OCI-LY1 (cell line): ENCODE results near the gene ADAMTS10.

Source experiments
- H2AFZ ChIP-seq: fragments of 200-600 bp; sonication (generic), shearing (Covaris generic); 2 replicates; pipeline ENCODE4 v1.6.0; 2014; ENCODE audit warnings: antibody characterized with exemption, mild to moderate bottlenecking, low read length
- H3F3A ChIP-seq: fragments of 200-600 bp; sonication (generic), shearing (Covaris generic); 2 replicates; pipeline ENCODE4 v1.6.0; 2014; ENCODE audit warnings: mild to moderate bottlenecking, antibody characterized with exemption, low read length, moderate library complexity; ENCODE audit not compliant: insufficient read depth
- H3K27ac ChIP-seq: fragments of 200-600 bp; sonication (generic); 2 replicates; pipeline ENCODE4 v1.5.1; 2014; ENCODE audit warnings: low read length, mixed run types, mild to moderate bottlenecking, low read depth; ENCODE audit not compliant: poor library complexity, severe bottlenecking
- H3K27me3 ChIP-seq: fragments of 200-600 bp; sonication (generic); 2 replicates; pipeline ENCODE4 v1.6.0; 2014; ENCODE audit warnings: antibody characterized with exemption, mild to moderate bottlenecking, low read length, moderate library complexity; ENCODE audit not compliant: insufficient read depth
- H3K36me3 ChIP-seq: fragments of 200-600 bp; sonication (generic); 2 replicates; pipeline ENCODE4 v1.6.1; 2014; ENCODE audit warnings: mild to moderate bottlenecking, antibody characterized with exemption, low read length, moderate library complexity, mixed read lengths; ENCODE audit not compliant: insufficient read depth
- H3K4me1 ChIP-seq: fragments of 200-600 bp; sonication (generic); 2 replicates; pipeline ENCODE4 v1.5.1; 2014; ENCODE audit warnings: mild to moderate bottlenecking, low read length, moderate library complexity; ENCODE audit not compliant: insufficient read depth, severe bottlenecking
- H3K4me2 ChIP-seq: fragments of 200-600 bp; sonication (generic), shearing (Covaris generic); 2 replicates; pipeline ENCODE4 v1.6.1; 2014; ENCODE audit warnings: low read length
- H3K4me3 ChIP-seq: fragments of 200-600 bp; sonication (generic); 2 replicates; pipeline ENCODE4 v1.5.1; 2014; ENCODE audit warnings: low read length, low read depth, mild to moderate bottlenecking, mixed read lengths; ENCODE audit not compliant: poor library complexity, severe bottlenecking
- H3K79me2 ChIP-seq: fragments of 200-600 bp; shearing (Covaris generic); 2 replicates; pipeline ENCODE4 v1.6.1; 2016; ENCODE audit warnings: mixed run types, low read length, mixed read lengths; ENCODE audit not compliant: insufficient read depth
- H3K9ac ChIP-seq: fragments of 200-600 bp; sonication (generic), shearing (Covaris generic); 2 replicates; pipeline ENCODE4 v1.6.1; 2014; ENCODE audit warnings: mild to moderate bottlenecking, low read length, mixed read lengths
- H3K9me2 ChIP-seq: fragments of 200-600 bp; sonication (generic), shearing (Covaris generic); 2 replicates; pipeline ENCODE4 v1.6.1; 2014; ENCODE audit warnings: low read depth, mild to moderate bottlenecking, low read length, mixed read lengths
- H3K9me3 ChIP-seq: fragments of 200-600 bp; shearing (Covaris generic); 2 replicates; pipeline ENCODE4 v1.6.1; 2014; ENCODE audit warnings: low read length, mixed read lengths
- H4K20me1 ChIP-seq: fragments of 200-600 bp; sonication (generic), shearing (Covaris generic); 2 replicates; pipeline ENCODE4 v1.6.0; 2016; ENCODE audit warnings: mild to moderate bottlenecking, low read length; ENCODE audit not compliant: insufficient read depth
- CTCF ChIP-seq: fragments of 200-600 bp; sonication (generic), shearing (Covaris generic); IDR thresholded peaks from 2 replicates; pipeline ENCODE4 v1.5.1; 2017; ENCODE audit warnings: mild to moderate bottlenecking, antibody characterized with exemption, low read length, moderate library complexity, mixed read lengths
- EZH2 ChIP-seq: fragments of 200-600 bp; sonication (generic), shearing (Covaris generic); IDR thresholded peaks from 2 replicates; pipeline ENCODE4 v1.8.0; 2017; ENCODE audit warnings: borderline replicate concordance, mixed run types, mild to moderate bottlenecking, antibody characterized with exemption, low read length, moderate library complexity, mixed read lengths

Gene ADAMTS10

GRCh38 chr19:8552810-8553209 is 57.7 kb downstream of the ADAMTS10 start:
- H3K36me3 ChIP-seq: no peaks in the 10 kb centered on the region
- no peak overlapping the region for H3K9ac ChIP-seq

GRCh38 chr19:8550070-8550469 is 60.4 kb downstream of the ADAMTS10 start:
- Histone ChIP-seq H3K27me3 (peaks cover 7% of the 10 kb centered on the region), H3K36me3 (no peaks in the 10 kb centered on the region), H3K9ac (no peak overlapping the region), H3F3A (no peaks in the 10 kb centered on the region), H3K27ac (no peak overlapping the region), H3K9me3 (no peaks in the 10 kb centered on the region), H2AFZ (no peak overlapping the region), H3K9me2 (no peaks in the 10 kb centered on the region), H3K4me1 (no peaks in the 10 kb centered on the region), H3K4me3 (no peak overlapping the region), H3K79me2 (no peaks in the 10 kb centered on the region), H4K20me1 (no peaks in the 10 kb centered on the region), H3K4me2 (no peak overlapping the region)
- TF ChIP-seq EZH2: no peak
- TF ChIP-seq CTCF: no peak

More at GRCh38 chr19:8552810-8553209, 57.7 kb downstream of the ADAMTS10 start:
- no peaks in the 10 kb centered on the region for H3K9me3 ChIP-seq
- H3K9me2 ChIP-seq: no peaks in the 10 kb centered on the region
- H3K27ac ChIP-seq: no peak overlapping the region
- no peak overlapping the region for H3K4me3 ChIP-seq
- H3K27me3 ChIP-seq: peaks cover 7% of the 10 kb centered on the region
- no peaks in the 10 kb centered on the region for H3K79me2 ChIP-seq
- TF ChIP-seq EZH2: no peak
- TF ChIP-seq CTCF: no peak
- no peaks in the 10 kb centered on the region for H4K20me1 ChIP-seq
- no peaks in the 10 kb centered on the region for H3F3A ChIP-seq
- H3K4me2 ChIP-seq: no peak overlapping the region
- H3K4me1 ChIP-seq: no peaks in the 10 kb centered on the region
- H2AFZ ChIP-seq: no peak overlapping the region

- Histone ChIP-seq H3K4me2 (no peak overlapping the region), H3K79me2 (no peaks in the 10 kb centered on the region), H2AFZ (no peak overlapping the region), H3F3A (no peaks in the 10 kb centered on the region), H3K9me3 (no peaks in the 10 kb centered on the region), H3K9ac (no peak overlapping the region), H3K27me3 (peaks cover 5% of the 10 kb centered on the region; the same call in 1 of the 2 replicates), H3K27ac (no peak overlapping the region), H3K4me1 (no peaks in the 10 kb centered on the region), H4K20me1 (no peaks in the 10 kb centered on the region), H3K9me2 (no peaks in the 10 kb centered on the region), H3K36me3 (no peaks in the 10 kb centered on the region), H3K4me3 (no peak overlapping the region)
- TF ChIP-seq EZH2 (no peak), CTCF (no peak)
These were observed 64.8 kb downstream of the ADAMTS10 start for GRCh38 chr19:8545743-8546142.
